NCI-H128 (cell line): ENCODE data around the gene NLRP13.
"Not testable (repeated sequence)": the region's sequence is repeated elsewhere in the genome, so short reads cannot be mapped to it uniquely, and the experiment has no call there.

ENCODE experiments used
- DNase-seq: peaks from one replicate; lab custom pipeline; 2025; ENCODE audit not compliant: unreplicated experiment; lab: John Stamatoyannopoulos, UW

NLRP13 gene

GRCh38 chr19:55931936-55932386 lies at the start of gene NLRP13:
NLRP13 (minus strand) TSS chr19:55932336; CDS start chr19:55932311, 25 bp downstream.
- no peak for DNase-seq

- DNase-seq = no peak
Measured at GRCh38 chr19:55980415-55980814, 48.3 kb upstream of the NLRP13 start.

- no peak for DNase-seq
Measured at GRCh38 chr19:55973982-55974381, 41.8 kb upstream of the NLRP13 start.

- DNase-seq = no peak
Measured at GRCh38 chr19:55962186-55962585, 30.1 kb upstream of the NLRP13 start.

- no peak for DNase-seq
Measured at GRCh38 chr19:55959996-55960675, 28.0 kb upstream of the NLRP13 start.

GRCh38 chr19:55958356-55958755 lies 26.2 kb upstream of the NLRP13 start:
- no peak for DNase-seq

- no peak for DNase-seq
Measured at GRCh38 chr19:55956431-55956830, 24.3 kb upstream of the NLRP13 start.

- not testable (repeated sequence) for DNase-seq
Measured at GRCh38 chr19:55950566-55950965, 18.4 kb upstream of the NLRP13 start.

- DNase-seq = no peak
Measured at GRCh38 chr19:55947532-55947931, 15.4 kb upstream of the NLRP13 start, which contains the start of gene NLRP8. NLRP8 (plus strand) TSS chr19:55947832.

GRCh38 chr19:55940306-55940705 lies 8.2 kb upstream of the NLRP13 start:
- no peak for DNase-seq

GRCh38 chr19:55939206-55939605 lies 7.1 kb upstream of the NLRP13 start:
- DNase-seq = no peak

GRCh38 chr19:55935206-55935605 lies 3.1 kb upstream of the NLRP13 start:
- no peak for DNase-seq

GRCh38 chr19:55930996-55931515 lies 1.1 kb downstream of the NLRP13 start:
- no peak for DNase-seq

- not testable (repeated sequence) for DNase-seq
Measured at GRCh38 chr19:55929258-55929657, 2.9 kb downstream of the NLRP13 start.

- DNase-seq = no peak
Measured at GRCh38 chr19:55927991-55928390, 4.1 kb downstream of the NLRP13 start.

- DNase-seq = no peak
Measured at GRCh38 chr19:55923556-55923955, 8.6 kb downstream of the NLRP13 start.

GRCh38 chr19:55913643-55914268 lies 18.4 kb downstream of the NLRP13 start:
- DNase-seq = no peak

GRCh38 chr19:55912916-55913315 lies 19.2 kb downstream of the NLRP13 start:
- DNase-seq = no peak

- DNase-seq = no peak
Measured at GRCh38 chr19:55909801-55910200, 22.3 kb downstream of the NLRP13 start.

- no peak for DNase-seq
Measured at GRCh38 chr19:55907746-55908145, 24.4 kb downstream of the NLRP13 start.

GRCh38 chr19:55907286-55907685 lies 24.9 kb downstream of the NLRP13 start:
- no peak for DNase-seq

- no peak for DNase-seq
Measured at GRCh38 chr19:55902080-55902751, 29.9 kb downstream of the NLRP13 start.
